A549 (cell line): ENCODE results near the gene ABL1. TPM values are rescaled to one million over a fixed set of nuclear protein-coding genes. Genes with fewer than 3 reads are reported as not detected.

Source experiments
- ATAC-seq, 2 experiments: fragments of 200-7000 bp in 1 of 2; fragments of >200 bp in 1 of 2; cut with Nextera tagmentation in 1 of 2; cut with Tn5 transposase in 1 of 2; 3 replicates each; pipeline versions ENCODE4 v1.8.0 to v1.9.1; 2018 to 2020; ENCODE audit warnings: mild to moderate bottlenecking in 1 of 2, moderate library complexity in 1 of 2
- CTCF ChIA-PET: fragments of 300-600 bp; sonication (Branson Sonifier 250); formaldehyde crosslinking; extraction: SDS; loops from one replicate; lab custom pipeline; 2021; ENCODE audit warnings: antibody characterized with exemption, inconsistent platforms; lab: Yijun Ruan, JAX
- POLR2A ChIA-PET: fragments of 350-600 bp; formaldehyde crosslinking; extraction: SDS; loops from one replicate; lab custom pipeline; 2021; ENCODE audit warnings: antibody characterized with exemption, inconsistent platforms; lab: Yijun Ruan, JAX
- DNase-seq, 2 experiments: peaks; one replicate each; pipeline versions ENCODE4 v3.0.0 to v3.0.0-alpha.2; 2011 to 2016; ENCODE audit warnings: low read depth in 1 of 2, low spot score in 1 of 2
- FAIRE-seq: peaks from 2 replicates; lab custom pipeline; 2011; peaks lifted over from hg19 to GRCh38; lab: Jason Lieb, UNC
- H3K27ac ChIP-seq, 2 experiments: fragments of >200 bp; sonication (Bioruptor Twin); formaldehyde crosslinking; 3 replicates each; pipeline ENCODE4 v1.5.1; 2016 to 2017
- H3K4me1 ChIP-seq: fragments of >200 bp; sonication (Bioruptor Twin); formaldehyde crosslinking; 3 replicates; pipeline ENCODE4 v1.6.1; 2016
- H3K4me2 ChIP-seq: fragments of >200 bp; sonication (Bioruptor Twin); formaldehyde crosslinking; 3 replicates; pipeline ENCODE4 v1.6.1; 2016
- H3K4me3 ChIP-seq: fragments of >200 bp; sonication (Bioruptor Twin); formaldehyde crosslinking; 3 replicates; pipeline ENCODE4 v1.5.1; 2016
- H3K9me3 ChIP-seq: fragments of >200 bp; sonication (Bioruptor Twin); formaldehyde crosslinking; 3 replicates; pipeline ENCODE4 v1.6.1; 2016
- FOXS1 ChIP-seq: fragments of 250-450 bp; sonication (Bioruptor Pico); IDR thresholded peaks from 2 replicates; pipeline ENCODE4 v1.5.0; 2020; ENCODE audit warnings: mild to moderate bottlenecking, moderate library complexity
- MAX ChIP-seq: IDR thresholded peaks from 2 replicates; pipeline ENCODE4 v1.6.1; 2012
- POLR2A ChIP-seq: IDR thresholded peaks from 2 replicates; pipeline ENCODE4 v1.6.1; 2012; ENCODE audit warnings: mild to moderate bottlenecking, low read length
- ZFP36 ChIP-seq: fragments of 450-650 bp; IDR thresholded peaks from 2 replicates; pipeline ENCODE4 v1.6.1; 2014; ENCODE audit warnings: borderline replicate concordance; ENCODE audit not compliant: partially characterized antibody
- ZNF302 ChIP-seq: fragments of 250-450 bp; sonication (Bioruptor Pico); IDR thresholded peaks from 2 replicates; pipeline ENCODE4 v1.9.0; 2021; ENCODE audit warnings: inconsistent platforms, mild to moderate bottlenecking, moderate library complexity
- WGBS: methylation state at CpG from one replicate; pipeline ENCODE4 v1.1.6; 2017; ENCODE audit errors: missing lambda C conversion rate; 5-methylcytosine and 5-hydroxymethylcytosine counted together
- polyA plus RNA-seq, 4 experiments: library from polyadenylated mRNA; depleted of rRNA in 3 of 4; stranded (reverse); fragments of >200 nt; fragmentation: RNase III in 1 of 4; extraction: RNeasy Plus Mini Kit Qiagen cat#74134 plus additional on column Dnase treatment in 1 of 4; gene quantifications; 2 replicates in 3 of 4; 3 replicates in 1 of 4; pipeline ENCODE4 v1.2.3, GENCODE V29; 2011 to 2017

ABL1 gene
- polyA plus RNA-seq, 2 of the 4 experiments (the other 2 are of a cell fraction), result 26.5 to 32.4 TPM

DNA sequence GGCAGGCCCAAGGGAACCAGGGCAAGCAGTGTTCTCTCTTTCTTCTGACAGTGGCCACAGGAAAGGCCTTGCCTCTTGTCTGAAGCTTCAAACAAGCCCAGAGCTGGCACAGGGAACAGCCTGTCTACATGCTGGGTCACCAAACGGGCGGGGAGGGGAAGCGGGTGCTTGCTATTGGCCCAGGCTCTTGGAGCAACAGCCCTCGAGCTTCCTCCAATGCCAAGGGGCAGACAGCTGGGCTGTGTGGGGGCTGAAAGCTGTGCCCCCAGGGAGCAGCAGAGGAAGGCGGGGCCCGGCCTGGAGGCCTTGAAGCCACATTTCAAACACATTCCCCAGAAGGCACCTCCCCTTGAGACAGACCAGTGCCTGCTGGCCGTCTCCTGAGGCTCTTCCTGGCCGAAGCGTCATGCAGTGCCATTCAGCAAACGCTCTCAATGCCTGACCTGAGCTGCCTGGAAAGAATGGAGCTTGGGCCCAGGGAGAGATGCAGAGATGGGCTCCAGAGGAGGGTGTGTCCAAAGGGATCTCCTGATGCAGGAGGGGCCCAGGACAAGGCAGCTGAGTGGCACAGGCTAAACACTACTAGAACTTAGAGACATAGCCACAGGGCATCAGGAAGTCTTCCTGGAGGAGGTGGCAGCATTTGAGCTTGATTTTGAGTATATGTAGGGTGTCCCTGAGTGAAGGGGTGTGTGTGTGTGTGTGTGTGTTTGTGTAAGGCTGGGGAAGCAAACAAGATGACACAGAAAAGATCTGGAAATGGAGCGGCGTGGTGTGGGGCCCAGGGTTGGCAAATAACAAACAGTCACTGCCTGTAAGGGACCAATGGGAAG is 101.4 kb downstream of the ABL1 start:
- 11% methylated on average over 6 of the region's 12 CpGs for WGBS
- peaks cover 59% of the 10 kb centered on the region for H3K4me1 ChIP-seq
- H3K4me2 ChIP-seq, result peak overlapping the region; percentile 51

More for the DNA sequence above, 101.4 kb downstream of the ABL1 start:
- Histone ChIP-seq H3K27ac (peak overlapping the region; percentile 24 to 90), H3K4me3 (no peak overlapping the region), H3K9me3 (no peaks in the 10 kb centered on the region)
- TF ChIP-seq ZFP36 (peak; percentile 95), FOXS1 (0 out of 2 replicates have a peak, but pooled peaks have one; percentile 16), MAX (peak; percentile 47; the same call in 1 of the 2 replicates), ZNF302 (no peak), POLR2A (no peak)
- DNase-seq (peak; percentile 58 to 83), ATAC-seq (peak; percentile 7 to 59; a peak in 5 of 6 replicates), FAIRE-seq (no peak)
- CTCF ChIA-PET, result interaction anchor here (0.8 to 7.0 kb wide), 10 partner anchors 18 to 235 kb away, joined by 3 to 49 read pairs (median 6); no protein-coding TSS in a partner anchor
- POLR2A ChIA-PET, result no interaction called here

Other genes with a start within 250 kb of the ABL1 start
- 0.09 and 0.17 TPM in 2 replicates for gene PRDM12, start 170.7 kb upstream of the ABL1 start, polyA plus RNA-seq (2011; rRNA removed)
- 0.10 to 0.17 TPM (median 0.13 TPM) in 3 replicates for gene PRDM12, start 170.7 kb upstream of the ABL1 start, polyA plus RNA-seq (2017; fragmentation: RNase III; extraction: RNeasy Plus Mini Kit Qiagen cat#74134 plus additional on column Dnase treatment)
- 76.1 and 96.8 TPM in 2 replicates for gene EXOSC2, start 141.5 kb upstream of the ABL1 start, polyA plus RNA-seq (2011; rRNA removed)
- gene EXOSC2, start 141.5 kb upstream of the ABL1 start, polyA plus RNA-seq (2017; fragmentation: RNase III; extraction: RNeasy Plus Mini Kit Qiagen cat#74134 plus additional on column Dnase treatment), result 97.9 to 111 TPM (median 101 TPM) in 3 replicates
- not detected in 2 replicates for gene QRFP, start 61.6 kb downstream of the ABL1 start, polyA plus RNA-seq (2011; rRNA removed)
- gene QRFP, start 61.6 kb downstream of the ABL1 start, polyA plus RNA-seq (2017; fragmentation: RNase III; extraction: RNeasy Plus Mini Kit Qiagen cat#74134 plus additional on column Dnase treatment), result not detected in 3 replicates
- 4.8 and 4.9 TPM in 2 replicates for gene FIBCD1, start 104.0 kb downstream of the ABL1 start, polyA plus RNA-seq (2011; rRNA removed)
- 3.5 to 5.0 TPM (median 4.8 TPM) in 3 replicates for gene FIBCD1, start 104.0 kb downstream of the ABL1 start, polyA plus RNA-seq (2017; fragmentation: RNase III; extraction: RNeasy Plus Mini Kit Qiagen cat#74134 plus additional on column Dnase treatment)
- gene LAMC3, start 173.9 kb downstream of the ABL1 start, polyA plus RNA-seq (2011; rRNA removed), result 1.0 TPM in 2 replicates
- 1.5 TPM in 3 replicates for gene LAMC3, start 173.9 kb downstream of the ABL1 start, polyA plus RNA-seq (2017; fragmentation: RNase III; extraction: RNeasy Plus Mini Kit Qiagen cat#74134 plus additional on column Dnase treatment)